ENCODE data around the gene NECTIN1. TPM values are rescaled to one million over a fixed set of nuclear protein-coding genes. Genes with fewer than 3 reads are reported as not detected.

The NECTIN1 gene
- total RNA-seq, 1 donor: 5.8 TPM

GRCh38 chr11:119640541-119640940 lies 88.5 kb downstream of the NECTIN1 start:
- no peak overlapping the region for H2AFZ ChIP-seq (ENCODE audit: low read length)
- no peak overlapping the region for H3K4me2 ChIP-seq (ENCODE audit: insufficient read depth, low read length)
- peak; percentile 50 for DNase-seq (ENCODE audit: insufficient read length, low spot score, missing footprints)
- H3K9me3 ChIP-seq (ENCODE audit: low read depth, low read length): no peaks in the 10 kb centered on the region
- H3K4me1 ChIP-seq (ENCODE audit: insufficient read depth, low read length): no peaks in the 10 kb centered on the region
- H3K27me3 ChIP-seq (ENCODE audit: insufficient read depth, low read length): peaks cover 10% of the 10 kb centered on the region
- TF ChIP-seq CTCF (IDR thresholded peaks at IDR 0.05; ENCODE audit: extremely low read depth, low read depth, low read length): no peak
- H3K79me2 ChIP-seq (ENCODE audit: insufficient read depth, low read length): no peaks in the 10 kb centered on the region
- no peaks in the 10 kb centered on the region for H4K20me1 ChIP-seq (ENCODE audit: insufficient read depth, low read length)
- no peak overlapping the region for H3K27ac ChIP-seq (ENCODE audit: low read depth, low read length)
- H3K36me3 ChIP-seq (ENCODE audit: insufficient read depth, low read length): no peaks in the 10 kb centered on the region
- H3K4me3 ChIP-seq (ENCODE audit: insufficient read depth, low read length): no peak overlapping the region

- no peaks in the 10 kb centered on the region for H4K20me1 ChIP-seq (ENCODE audit: insufficient read depth, low read length)
- DNase-seq (ENCODE audit: insufficient read length, low spot score, missing footprints): peak; percentile 57
- no peaks in the 10 kb centered on the region for H3K4me1 ChIP-seq (ENCODE audit: insufficient read depth, low read length)
- no peaks in the 10 kb centered on the region for H3K36me3 ChIP-seq (ENCODE audit: insufficient read depth, low read length)
- H3K9me3 ChIP-seq (ENCODE audit: low read depth, low read length): no peaks in the 10 kb centered on the region
- H2AFZ ChIP-seq (ENCODE audit: low read length): no peak overlapping the region
- no peaks in the 10 kb centered on the region for H3K79me2 ChIP-seq (ENCODE audit: insufficient read depth, low read length)
- peaks cover 5% of the 10 kb centered on the region for H3K27me3 ChIP-seq (ENCODE audit: insufficient read depth, low read length)
- no peak overlapping the region for H3K27ac ChIP-seq (ENCODE audit: low read depth, low read length)
- no peak for TF ChIP-seq CTCF (IDR thresholded peaks at IDR 0.05; ENCODE audit: extremely low read depth, low read depth, low read length)
- no peak overlapping the region for H3K4me2 ChIP-seq (ENCODE audit: insufficient read depth, low read length)
- no peak overlapping the region for H3K4me3 ChIP-seq (ENCODE audit: insufficient read depth, low read length)
Measured at GRCh38 chr11:119639642-119640205, 89.3 kb downstream of the NECTIN1 start.

GRCh38 chr11:119638851-119639250 lies 90.1 kb downstream of the NECTIN1 start:
- H3K79me2 ChIP-seq (ENCODE audit: insufficient read depth, low read length): no peaks in the 10 kb centered on the region
- no peaks in the 10 kb centered on the region for H3K4me1 ChIP-seq (ENCODE audit: insufficient read depth, low read length)
- no peak for TF ChIP-seq CTCF (IDR thresholded peaks at IDR 0.05; ENCODE audit: extremely low read depth, low read depth, low read length)
- H3K9me3 ChIP-seq (ENCODE audit: low read depth, low read length): no peaks in the 10 kb centered on the region
- H3K4me2 ChIP-seq (ENCODE audit: insufficient read depth, low read length): no peak overlapping the region
- H3K36me3 ChIP-seq (ENCODE audit: insufficient read depth, low read length): no peaks in the 10 kb centered on the region
- H2AFZ ChIP-seq (ENCODE audit: low read length): no peak overlapping the region
- DNase-seq (ENCODE audit: insufficient read length, low spot score, missing footprints): no peak
- H3K27me3 ChIP-seq (ENCODE audit: insufficient read depth, low read length): peaks cover 5% of the 10 kb centered on the region
- no peak overlapping the region for H3K4me3 ChIP-seq (ENCODE audit: insufficient read depth, low read length)
- no peak overlapping the region for H3K27ac ChIP-seq (ENCODE audit: low read depth, low read length)
- no peaks in the 10 kb centered on the region for H4K20me1 ChIP-seq (ENCODE audit: insufficient read depth, low read length)

- H3K9me3 ChIP-seq (ENCODE audit: low read depth, low read length): no peaks in the 10 kb centered on the region
- H3K27me3 ChIP-seq (ENCODE audit: insufficient read depth, low read length): peaks cover 5% of the 10 kb centered on the region
- H4K20me1 ChIP-seq (ENCODE audit: insufficient read depth, low read length): no peaks in the 10 kb centered on the region
- no peak overlapping the region for H3K27ac ChIP-seq (ENCODE audit: low read depth, low read length)
- no peaks in the 10 kb centered on the region for H3K4me1 ChIP-seq (ENCODE audit: insufficient read depth, low read length)
- no peaks in the 10 kb centered on the region for H3K79me2 ChIP-seq (ENCODE audit: insufficient read depth, low read length)
- peak; percentile 59 for DNase-seq (ENCODE audit: insufficient read length, low spot score, missing footprints)
- no peak overlapping the region for H2AFZ ChIP-seq (ENCODE audit: low read length)
- no peak overlapping the region for H3K4me2 ChIP-seq (ENCODE audit: insufficient read depth, low read length)
- TF ChIP-seq CTCF (IDR thresholded peaks at IDR 0.05; ENCODE audit: extremely low read depth, low read depth, low read length): no peak
- H3K4me3 ChIP-seq (ENCODE audit: insufficient read depth, low read length): no peak overlapping the region
- H3K36me3 ChIP-seq (ENCODE audit: insufficient read depth, low read length): no peaks in the 10 kb centered on the region
Measured at GRCh38 chr11:119637481-119637880, 91.5 kb downstream of the NECTIN1 start.
